HG03558 (cell line): ENCODE results near the gene CDK13.
"Not testable (repeated sequence)": the region's sequence is repeated elsewhere in the genome, so short reads cannot be mapped to it uniquely, and the experiment has no call there.

Experiments used
- ATAC-seq: cut with Tn5 transposase; IDR thresholded peaks from one replicate; pipeline ENCODE4 v1.9.1; 2021; ENCODE audit warnings: moderate number of reproducible peaks; ENCODE audit not compliant: unreplicated experiment; ENCODE audit errors: extremely low read depth

The CDK13 gene

GRCh38 chr7:39949971-39950472, at the start of gene CDK13:
Gene CDK13, plus strand, starts transcription at chr7:39950256. Its CDS starts 386 bp downstream, at chr7:39950642.
- peak; percentile 24 for ATAC-seq

- no peak for ATAC-seq
Measured at GRCh38 chr7:39904077-39904486, 46.0 kb upstream of the CDK13 start.

- no peak for ATAC-seq
Measured at GRCh38 chr7:39908141-39908540, 41.9 kb upstream of the CDK13 start.

GRCh38 chr7:39908973-39909372, 41.1 kb upstream of the CDK13 start:
- no peak for ATAC-seq

GRCh38 chr7:39909526-39909925, 40.5 kb upstream of the CDK13 start:
- ATAC-seq, result no peak

- ATAC-seq, result no peak
Measured at GRCh38 chr7:39910108-39910869, 39.8 kb upstream of the CDK13 start.

- no peak for ATAC-seq
Measured at GRCh38 chr7:39911167-39911566, 38.9 kb upstream of the CDK13 start.

- not testable (repeated sequence) for ATAC-seq
Measured at GRCh38 chr7:39915847-39916246, 34.2 kb upstream of the CDK13 start.

GRCh38 chr7:39919646-39920045, 30.4 kb upstream of the CDK13 start:
- ATAC-seq, result no peak

- no peak for ATAC-seq
Measured at GRCh38 chr7:39921506-39922175, 28.4 kb upstream of the CDK13 start.

GRCh38 chr7:39922580-39922979, 27.5 kb upstream of the CDK13 start:
- ATAC-seq, result no peak

- ATAC-seq, result no peak
Measured at GRCh38 chr7:39923091-39923490, 27.0 kb upstream of the CDK13 start.

- ATAC-seq, result no peak
Measured at GRCh38 chr7:39924122-39924521, 25.9 kb upstream of the CDK13 start.

GRCh38 chr7:39926111-39926510, 23.9 kb upstream of the CDK13 start:
- no peak for ATAC-seq

GRCh38 chr7:39927018-39927417, 23.0 kb upstream of the CDK13 start:
- no peak for ATAC-seq

- no peak for ATAC-seq
Measured at GRCh38 chr7:39934132-39934531, 15.9 kb upstream of the CDK13 start.

- no peak for ATAC-seq
Measured at GRCh38 chr7:39936761-39937160, 13.3 kb upstream of the CDK13 start.

GRCh38 chr7:39937366-39938153, 12.5 kb upstream of the CDK13 start:
- no peak for ATAC-seq

GRCh38 chr7:39942883-39943282, 7.2 kb upstream of the CDK13 start:
- no peak for ATAC-seq

- ATAC-seq, result no peak
Measured at GRCh38 chr7:39946693-39947092, 3.4 kb upstream of the CDK13 start.
